Nephron progenitor cell (in vitro differentiated cells): ENCODE results near the gene RNF213.

ENCODE experiments used
- DNase-seq: peaks from one replicate; pipeline ENCODE4 v3.0.0; 2021
- H3K27ac Mint-ChIP-seq: 2 replicates; pipeline ENCODE4 v1.8.0; 2021; ENCODE audit warnings: mild to moderate bottlenecking, moderate library complexity, mixed read lengths
- H3K27me3 Mint-ChIP-seq: 2 replicates; pipeline ENCODE4 v1.8.0; 2021; ENCODE audit warnings: mild to moderate bottlenecking, low read depth, mixed read lengths; ENCODE audit not compliant: poor library complexity
- H3K36me3 Mint-ChIP-seq: 2 replicates; pipeline ENCODE4 v1.8.0; 2021; ENCODE audit warnings: low read depth, mixed read lengths
- H3K4me1 Mint-ChIP-seq: 2 replicates; pipeline ENCODE4 v1.8.0; 2021; ENCODE audit warnings: mixed read lengths
- H3K4me3 Mint-ChIP-seq: 2 replicates; pipeline ENCODE4 v1.8.0; 2021; ENCODE audit warnings: mild to moderate bottlenecking, moderate library complexity, mixed read lengths
- H3K9me3 Mint-ChIP-seq: 2 replicates; pipeline ENCODE4 v1.8.0; 2021; ENCODE audit warnings: mild to moderate bottlenecking, moderate library complexity, mixed read lengths
- TF ChIP-seq, protein P1 (sequence below): fragments of 200-600 bp; sonication (generic); IDR thresholded peaks from 2 replicates; pipeline ENCODE4 v1.5.0; 2021; ENCODE audit warnings: antibody characterized with exemption

Gene RNF213

DNA sequence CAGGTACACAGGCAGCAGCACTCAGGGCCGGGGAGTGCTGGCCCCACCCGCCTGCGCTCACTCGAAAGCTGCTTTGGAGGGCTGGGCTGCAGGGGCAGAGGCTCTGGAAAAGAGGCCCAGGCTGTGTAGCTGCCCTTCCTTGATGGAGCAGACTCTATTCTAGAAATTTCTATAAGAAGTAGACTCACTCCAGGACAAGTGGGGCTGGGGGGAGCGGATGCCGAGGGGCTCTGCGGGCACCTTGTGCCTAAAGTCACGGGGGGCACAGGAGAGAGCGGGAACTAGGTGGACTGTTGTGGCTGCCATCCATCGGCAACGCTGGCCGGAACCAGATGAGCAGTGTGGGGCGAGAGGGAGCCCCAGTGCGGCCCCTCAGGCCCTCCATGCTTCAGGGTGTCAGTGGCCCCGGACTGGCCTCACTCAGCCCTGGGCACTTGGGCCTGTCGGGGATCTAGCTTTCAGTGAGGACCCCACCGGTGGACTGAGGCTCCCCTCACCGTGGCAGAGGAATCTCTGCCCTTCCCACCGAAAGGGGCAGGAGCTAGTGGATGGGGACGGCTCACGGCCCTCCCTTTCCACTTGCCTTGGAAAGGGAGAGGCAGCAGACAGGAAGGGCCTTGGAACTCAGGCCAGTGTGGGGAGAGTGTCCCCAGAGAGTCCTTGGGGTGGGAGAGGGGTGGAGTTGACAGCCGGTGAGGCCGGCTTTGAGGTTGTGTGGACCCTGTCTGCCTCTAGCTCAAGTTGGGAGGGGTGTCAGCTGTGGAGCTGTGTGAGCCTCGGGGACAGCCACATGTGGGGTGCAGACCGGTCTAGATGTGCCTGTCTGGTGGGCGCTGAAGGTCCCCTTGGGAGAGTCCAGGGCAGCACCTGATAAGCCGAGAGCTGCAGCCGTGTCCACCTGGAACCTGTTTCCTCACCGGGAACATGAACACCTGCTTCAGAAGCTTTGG is 170.9 kb downstream of the RNF213 start:
- H3K9me3 Mint-ChIP-seq = no peaks in the 10 kb centered on the region
- H3K27ac Mint-ChIP-seq = no peak overlapping the region
- no peaks in the 10 kb centered on the region for H3K36me3 Mint-ChIP-seq
- H3K4me1 Mint-ChIP-seq = no peaks in the 10 kb centered on the region
- TF ChIP-seq, protein P1, sequence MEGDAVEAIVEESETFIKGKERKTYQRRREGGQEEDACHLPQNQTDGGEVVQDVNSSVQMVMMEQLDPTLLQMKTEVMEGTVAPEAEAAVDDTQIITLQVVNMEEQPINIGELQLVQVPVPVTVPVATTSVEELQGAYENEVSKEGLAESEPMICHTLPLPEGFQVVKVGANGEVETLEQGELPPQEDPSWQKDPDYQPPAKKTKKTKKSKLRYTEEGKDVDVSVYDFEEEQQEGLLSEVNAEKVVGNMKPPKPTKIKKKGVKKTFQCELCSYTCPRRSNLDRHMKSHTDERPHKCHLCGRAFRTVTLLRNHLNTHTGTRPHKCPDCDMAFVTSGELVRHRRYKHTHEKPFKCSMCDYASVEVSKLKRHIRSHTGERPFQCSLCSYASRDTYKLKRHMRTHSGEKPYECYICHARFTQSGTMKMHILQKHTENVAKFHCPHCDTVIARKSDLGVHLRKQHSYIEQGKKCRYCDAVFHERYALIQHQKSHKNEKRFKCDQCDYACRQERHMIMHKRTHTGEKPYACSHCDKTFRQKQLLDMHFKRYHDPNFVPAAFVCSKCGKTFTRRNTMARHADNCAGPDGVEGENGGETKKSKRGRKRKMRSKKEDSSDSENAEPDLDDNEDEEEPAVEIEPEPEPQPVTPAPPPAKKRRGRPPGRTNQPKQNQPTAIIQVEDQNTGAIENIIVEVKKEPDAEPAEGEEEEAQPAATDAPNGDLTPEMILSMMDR = no peak
- DNase-seq = no peak
- H3K4me3 Mint-ChIP-seq = no peak overlapping the region
- H3K27me3 Mint-ChIP-seq = peaks cover 25% of the 10 kb centered on the region

DNA sequence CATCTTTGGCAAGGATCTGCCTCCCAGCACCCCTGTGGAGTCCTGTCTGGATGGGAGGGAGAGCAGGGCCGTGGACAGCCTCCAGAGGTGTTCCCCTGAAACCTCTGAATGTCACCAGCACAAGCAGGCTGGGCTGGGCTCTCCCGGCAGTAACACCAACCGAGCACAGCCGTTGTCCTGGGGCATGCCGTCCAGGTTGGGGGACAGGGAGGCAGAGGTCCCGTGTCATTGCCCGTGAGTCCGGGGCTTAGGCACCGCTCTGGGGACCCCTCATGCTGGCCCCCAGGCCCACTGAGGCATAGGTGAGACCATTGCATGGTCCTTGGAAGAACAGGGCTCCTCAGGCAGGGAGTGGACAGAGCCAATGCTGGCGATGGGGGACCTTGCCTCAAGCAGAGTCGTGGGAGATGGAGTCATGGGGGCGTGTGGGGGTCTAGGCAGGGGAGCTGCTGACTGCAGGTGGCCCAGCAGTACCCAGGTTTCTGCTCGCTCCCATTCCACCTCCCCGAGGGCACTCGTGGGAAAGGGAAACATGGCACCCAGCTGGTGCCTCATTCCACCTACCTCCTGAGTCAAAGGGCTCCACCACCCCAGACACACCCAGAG is 171.8 kb downstream of the RNF213 start:
- TF ChIP-seq, protein P1 = no peak
- DNase-seq = no peak
- Mint-ChIP-seq H3K36me3 (no peaks in the 10 kb centered on the region), H3K4me1 (no peaks in the 10 kb centered on the region), H3K9me3 (no peaks in the 10 kb centered on the region), H3K27me3 (peaks cover 28% of the 10 kb centered on the region), H3K4me3 (no peak overlapping the region), H3K27ac (no peak overlapping the region)

DNA sequence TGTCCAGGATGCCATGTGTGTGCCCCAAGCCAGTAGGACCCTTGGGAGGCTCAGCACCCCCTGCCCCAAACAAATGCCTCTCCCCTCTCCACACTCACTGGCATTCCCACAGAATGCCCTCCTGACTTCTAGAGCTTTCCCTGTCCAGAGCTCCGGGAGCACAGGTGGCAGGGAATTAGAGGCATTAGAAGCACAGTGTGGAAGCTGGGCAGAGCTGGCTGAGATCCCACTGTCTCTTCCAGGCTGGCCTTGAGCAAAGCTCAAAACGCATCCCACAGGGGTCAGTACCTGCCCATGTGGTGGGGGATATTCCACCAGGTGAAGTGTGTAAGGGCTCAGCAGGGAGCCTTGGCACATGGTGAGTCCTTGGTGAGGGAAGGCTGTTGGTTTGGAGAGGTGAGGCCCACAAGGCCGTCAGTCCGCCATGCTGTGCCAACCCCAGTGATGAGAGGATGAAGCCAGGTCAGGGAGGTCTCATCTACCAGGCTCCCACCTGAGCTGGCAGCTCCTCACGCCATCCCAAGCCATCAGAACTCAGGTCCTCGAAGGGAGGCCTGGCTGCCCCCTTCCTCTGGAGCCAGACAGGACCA is 172.4 kb downstream of the RNF213 start:
- H3K9me3 Mint-ChIP-seq = no peaks in the 10 kb centered on the region
- TF ChIP-seq, protein P1 = no peak

DNA sequence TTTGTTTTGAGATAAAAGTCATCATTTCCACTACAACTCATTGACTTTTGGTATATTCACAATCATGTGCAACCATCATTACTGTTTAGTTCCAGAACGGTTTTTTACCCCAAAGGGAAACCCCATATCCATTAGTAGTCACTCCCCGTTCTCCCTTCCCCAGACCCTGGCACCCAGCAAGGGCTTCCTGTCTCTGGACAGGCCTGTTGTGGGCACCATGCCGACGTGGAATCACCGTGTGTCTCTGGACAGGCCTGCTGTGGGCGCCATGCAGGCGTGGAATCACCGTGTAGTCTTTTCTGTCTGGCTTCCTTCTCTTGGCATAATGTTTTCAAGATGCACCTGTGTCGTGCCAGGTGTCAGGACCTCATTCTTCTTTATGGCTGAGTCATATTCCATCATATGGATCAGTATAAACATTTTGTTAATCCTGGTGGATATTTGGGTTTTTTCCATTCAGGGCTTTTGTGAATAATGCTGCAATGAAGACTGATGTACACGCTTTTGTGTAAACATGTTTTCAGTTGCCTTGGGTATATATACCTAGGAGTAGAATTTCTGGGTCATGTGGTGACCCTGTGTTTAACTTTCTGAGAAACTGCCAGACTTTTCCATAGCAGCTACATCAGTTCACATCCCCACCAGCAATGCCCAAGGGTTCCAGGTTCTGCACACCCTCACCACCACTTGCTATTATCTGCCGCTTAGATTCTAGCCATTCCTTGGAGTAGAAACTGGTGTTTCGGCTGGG is 173.4 kb downstream of the RNF213 start:
- Mint-ChIP-seq H3K4me1 (no peaks in the 10 kb centered on the region), H3K4me3 (no peak overlapping the region), H3K9me3 (no peaks in the 10 kb centered on the region), H3K27ac (no peak overlapping the region), H3K27me3 (peaks cover 28% of the 10 kb centered on the region), H3K36me3 (no peaks in the 10 kb centered on the region)
- DNase-seq = no peak
- TF ChIP-seq, protein P1 = no peak

More for the DNA sequence above, 172.4 kb downstream of the RNF213 start:
- H3K27me3 Mint-ChIP-seq = peaks cover 28% of the 10 kb centered on the region
- H3K27ac Mint-ChIP-seq = no peak overlapping the region
- no peak for DNase-seq
- H3K4me1 Mint-ChIP-seq = no peaks in the 10 kb centered on the region
- no peaks in the 10 kb centered on the region for H3K36me3 Mint-ChIP-seq
- H3K4me3 Mint-ChIP-seq = no peak overlapping the region

GRCh38 chr17:80437532-80437931 is 176.9 kb downstream of the RNF213 start:
- TF ChIP-seq, protein P1 = no peak
- Mint-ChIP-seq H3K4me1 (no peaks in the 10 kb centered on the region), H3K27ac (no peak overlapping the region), H3K36me3 (no peaks in the 10 kb centered on the region), H3K9me3 (no peaks in the 10 kb centered on the region), H3K27me3 (peaks cover 54% of the 10 kb centered on the region), H3K4me3 (no peak overlapping the region)
- no peak for DNase-seq
